Measurements from ENCODE around the gene FAM200C. TPM values are rescaled to one million over a fixed set of nuclear protein-coding genes. Genes with fewer than 3 reads are reported as not detected.

Gene FAM200C
- total and polyA plus RNA-seq, 2 of the 13 experiments (the other 11 are each of a cell fraction or from before 2014, with no cell fraction given), result 3.2 to 4.7 TPM

- 11% methylated on average over 6 of the region's 45 CpGs for WGBS (ENCODE audit: low lambda C conversion rate)
- H3K9me3 ChIP-seq (ENCODE audit: low read length), result no peaks in the 10 kb centered on the region
- no TSS peak for BruUV-seq (replicated peaks)
- peak within 1 kb of the TSS; percentile 43; the same call in 1 of the 2 replicates for H3K4me2 ChIP-seq (ENCODE audit: low read depth, low read length)
- ChIA-PET CTCF (ENCODE audit: low intra/inter-chr PET ratio, low total read pairs) (no interaction called here), POLR2A (no interaction called here)
- FAIRE-seq, result no peak
- in situ Hi-C loops (cut with HindIII; ENCODE audit: extremely low pct_ligation_motif_present, low pct_unique_long_range_greater_than_20kb) (no loop called here), intact Hi-C loops (cut with micrococcal nuclease; ENCODE audit: unreplicated experiment) (no loop called here)
- H4K20me1 ChIP-seq (ENCODE audit: insufficient read depth, low read length), result no peaks in the 10 kb centered on the region
- H2AFZ ChIP-seq (ENCODE audit: low read length), result no peak within 1 kb of the TSS
- peak; percentile 78 for ATAC-seq
- H3K27me3 ChIP-seq (ENCODE audit: control insufficient read depth in 1 of 2, insufficient read depth in 2 of 2, low read length in 2 of 2), result peaks cover 7 to 32% of the 10 kb centered on the region in 2 experiments; a peak in 4 of 5 replicates
- no peak within 1 kb of the TSS for H3K27ac ChIP-seq (ENCODE audit: extremely low read length, insufficient read depth, low read length)
- H3K9ac ChIP-seq (ENCODE audit: insufficient read depth, low read depth, low read length), result no peak within 1 kb of the TSS
- no peaks in the 10 kb centered on the region for H3K4me1 ChIP-seq (ENCODE audit: insufficient read depth, low read length)
- H3K79me2 ChIP-seq (ENCODE audit: insufficient read depth, low read length), result no peaks in the 10 kb centered on the region
- no peak for DNase-seq (ENCODE audit: low spot score)
- no peaks in the 10 kb centered on the region for H3K36me3 ChIP-seq (replicated peaks in 1 of 2; ENCODE audit: control insufficient read depth in 1 of 2, insufficient read depth in 2 of 2, low read length in 2 of 2)
- H3K4me3 ChIP-seq (replicated peaks in 1 of 3; ENCODE audit: insufficient read depth in 1 of 3, low read depth in 2 of 3, low read length in 3 of 3), result peak within 1 kb of the TSS in 2 of 3 experiments; percentile 37 to 48; a peak in 4 of 6 replicates
- no peak for TF ChIP-seq ZNF691 (CRISPR knock-in tag; IDR thresholded peaks at IDR 0.05; ENCODE audit: borderline replicate concordance, low read depth)
- TF ChIP-seq POGZ (CRISPR knock-in tag; IDR thresholded peaks at IDR 0.05), result no peak
- TF ChIP-seq ZNF687 (CRISPR knock-in tag; IDR thresholded peaks at IDR 0.05), result peak; percentile 38
- no peak for TF ChIP-seq ZNF275 (CRISPR knock-in tag; IDR thresholded peaks at IDR 0.05; ENCODE audit: borderline replicate concordance)
- TF ChIP-seq POLR2A (IDR thresholded peaks at IDR 0.05; ENCODE audit: insufficient read depth in 1 of 2, low read depth in 2 of 2, low read length in 2 of 2), result no peak
- no peak for TF ChIP-seq ZNF281 (CRISPR knock-in tag; IDR thresholded peaks at IDR 0.05; ENCODE audit: borderline replicate concordance)
- peak; percentile 62; the same call in 1 of the 2 replicates for TF ChIP-seq USF2 (IDR thresholded peaks at IDR 0.05; ENCODE audit: low read depth, low read length)
- TF ChIP-seq USF2 (CRISPR knock-in tag; IDR thresholded peaks at IDR 0.05; ENCODE audit: borderline replicate concordance), result peak; percentile 63; the same call in 1 of the 2 replicates
- TF ChIP-seq ZNF660 (CRISPR knock-in tag; IDR thresholded peaks at IDR 0.05; ENCODE audit: borderline replicate concordance, low read depth), result no peak
- no peak for TF ChIP-seq MTF1 (CRISPR knock-in tag; IDR thresholded peaks at IDR 0.05)
- TF ChIP-seq ZNF234 (CRISPR knock-in tag; conservative IDR thresholded peaks at IDR 0.05), result no peak
These were observed 29.7 kb downstream of the FAM200C start, which contains the start of gene C1QTNF2 for GRCh38 chr5:160369990-160370712. C1QTNF2 (minus strand) TSS chr5:160370626; CDS start chr5:160355011, 15,615 bp downstream.

Data from HepG2 (cell line).